ENCODE measurements around the gene ZNF688. TPM values are rescaled to one million over a fixed set of nuclear protein-coding genes. Genes with fewer than 3 reads are reported as not detected.

ZNF688 gene
- total and polyA plus RNA-seq, 2 of the 13 experiments (the other 11 are each of a cell fraction or from before 2014, with no cell fraction given), result 2.4 to 5.4 TPM

DNA sequence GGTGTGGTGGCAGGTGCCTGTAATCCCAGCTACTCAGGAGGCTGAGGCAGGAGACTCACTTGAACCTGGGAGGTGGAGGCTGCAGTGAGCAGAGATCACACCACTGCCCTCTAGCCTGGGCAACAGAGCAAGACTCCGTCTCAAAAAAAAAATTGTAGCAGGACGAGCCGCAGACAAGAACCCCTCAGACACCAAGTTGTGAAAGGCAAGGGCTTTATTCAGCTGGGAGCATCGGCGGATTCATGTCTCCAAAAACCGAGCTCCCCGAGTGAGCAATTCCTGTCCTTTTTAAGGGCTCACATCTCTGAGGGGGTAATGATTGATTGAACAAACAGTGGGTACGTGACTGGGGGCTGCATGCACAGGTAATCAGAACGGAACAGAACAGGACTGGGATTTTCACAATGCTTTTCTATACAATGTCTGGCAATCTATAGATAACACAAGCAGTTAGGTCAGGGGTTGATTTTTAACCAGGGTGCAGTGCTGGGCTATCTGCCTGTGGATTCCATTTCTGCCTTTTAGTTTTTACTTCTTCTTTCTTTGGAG lies 30.5 kb downstream of the ZNF688 start (continued):
- TF ChIP-seq ZNF317 (CRISPR knock-in tag; IDR thresholded peaks at IDR 0.05) (peak; percentile 67; the same call in 1 of the 2 replicates), ZBTB7B (CRISPR knock-in tag; IDR thresholded peaks at IDR 0.05) (peak; percentile 90), GATAD2A (CRISPR knock-in tag; IDR thresholded peaks at IDR 0.05) (peak; percentile 68), ZMYM4 (CRISPR knock-in tag; IDR thresholded peaks at IDR 0.05) (peak; percentile 54; the same call in 1 of the 2 replicates), ZNF605 (CRISPR knock-in tag; IDR thresholded peaks at IDR 0.05) (peak; percentile 34; the same call in 1 of the 2 replicates), HMG20B (CRISPR knock-in tag; conservative IDR thresholded peaks at IDR 0.05) (peak; percentile 60; the same call in 1 of the 2 replicates), ZNF510 (CRISPR knock-in tag; IDR thresholded peaks at IDR 0.05; ENCODE audit: low read depth) (0 out of 2 replicates have a peak, but pooled peaks have one; percentile 18), POLR2A (IDR thresholded peaks at IDR 0.05; ENCODE audit: insufficient read depth in 1 of 2, low read depth in 2 of 2, low read length in 2 of 2) (peak in 1 of 2 experiments; percentile 52; a peak in 2 of 4 replicates), PRMT3 (CRISPR knock-in tag; IDR thresholded peaks at IDR 0.05; ENCODE audit: borderline replicate concordance, low read depth) (0 out of 2 replicates have a peak, but pooled peaks have one; percentile 37), ZNF121 (CRISPR knock-in tag; IDR thresholded peaks at IDR 0.05) (peak; percentile 99), TCF7 (IDR thresholded peaks at IDR 0.05; ENCODE audit: low read depth) (peak; percentile 55; the same call in 1 of the 2 replicates)
- TF ChIP-seq, protein P1, sequence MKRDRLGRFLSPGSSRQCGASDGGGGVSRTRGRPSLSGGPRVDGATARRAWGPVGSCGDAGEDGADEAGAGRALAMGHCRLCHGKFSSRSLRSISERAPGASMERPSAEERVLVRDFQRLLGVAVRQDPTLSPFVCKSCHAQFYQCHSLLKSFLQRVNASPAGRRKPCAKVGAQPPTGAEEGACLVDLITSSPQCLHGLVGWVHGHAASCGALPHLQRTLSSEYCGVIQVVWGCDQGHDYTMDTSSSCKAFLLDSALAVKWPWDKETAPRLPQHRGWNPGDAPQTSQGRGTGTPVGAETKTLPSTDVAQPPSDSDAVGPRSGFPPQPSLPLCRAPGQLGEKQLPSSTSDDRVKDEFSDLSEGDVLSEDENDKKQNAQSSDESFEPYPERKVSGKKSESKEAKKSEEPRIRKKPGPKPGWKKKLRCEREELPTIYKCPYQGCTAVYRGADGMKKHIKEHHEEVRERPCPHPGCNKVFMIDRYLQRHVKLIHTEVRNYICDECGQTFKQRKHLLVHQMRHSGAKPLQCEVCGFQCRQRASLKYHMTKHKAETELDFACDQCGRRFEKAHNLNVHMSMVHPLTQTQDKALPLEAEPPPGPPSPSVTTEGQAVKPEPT (CRISPR knock-in tag; IDR thresholded peaks at IDR 0.05; ENCODE audit: low read depth), result peak; percentile 27; the same call in 1 of the 2 replicates
- TF ChIP-seq, protein P2, sequence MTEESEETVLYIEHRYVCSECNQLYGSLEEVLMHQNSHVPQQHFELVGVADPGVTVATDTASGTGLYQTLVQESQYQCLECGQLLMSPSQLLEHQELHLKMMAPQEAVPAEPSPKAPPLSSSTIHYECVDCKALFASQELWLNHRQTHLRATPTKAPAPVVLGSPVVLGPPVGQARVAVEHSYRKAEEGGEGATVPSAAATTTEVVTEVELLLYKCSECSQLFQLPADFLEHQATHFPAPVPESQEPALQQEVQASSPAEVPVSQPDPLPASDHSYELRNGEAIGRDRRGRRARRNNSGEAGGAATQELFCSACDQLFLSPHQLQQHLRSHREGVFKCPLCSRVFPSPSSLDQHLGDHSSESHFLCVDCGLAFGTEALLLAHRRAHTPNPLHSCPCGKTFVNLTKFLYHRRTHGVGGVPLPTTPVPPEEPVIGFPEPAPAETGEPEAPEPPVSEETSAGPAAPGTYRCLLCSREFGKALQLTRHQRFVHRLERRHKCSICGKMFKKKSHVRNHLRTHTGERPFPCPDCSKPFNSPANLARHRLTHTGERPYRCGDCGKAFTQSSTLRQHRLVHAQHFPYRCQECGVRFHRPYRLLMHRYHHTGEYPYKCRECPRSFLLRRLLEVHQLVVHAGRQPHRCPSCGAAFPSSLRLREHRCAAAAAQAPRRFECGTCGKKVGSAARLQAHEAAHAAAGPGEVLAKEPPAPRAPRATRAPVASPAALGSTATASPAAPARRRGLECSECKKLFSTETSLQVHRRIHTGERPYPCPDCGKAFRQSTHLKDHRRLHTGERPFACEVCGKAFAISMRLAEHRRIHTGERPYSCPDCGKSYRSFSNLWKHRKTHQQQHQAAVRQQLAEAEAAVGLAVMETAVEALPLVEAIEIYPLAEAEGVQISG (CRISPR knock-in tag; IDR thresholded peaks at IDR 0.05), result peak; percentile 59; the same call in 1 of the 2 replicates
- TF ChIP-seq, protein P3, sequence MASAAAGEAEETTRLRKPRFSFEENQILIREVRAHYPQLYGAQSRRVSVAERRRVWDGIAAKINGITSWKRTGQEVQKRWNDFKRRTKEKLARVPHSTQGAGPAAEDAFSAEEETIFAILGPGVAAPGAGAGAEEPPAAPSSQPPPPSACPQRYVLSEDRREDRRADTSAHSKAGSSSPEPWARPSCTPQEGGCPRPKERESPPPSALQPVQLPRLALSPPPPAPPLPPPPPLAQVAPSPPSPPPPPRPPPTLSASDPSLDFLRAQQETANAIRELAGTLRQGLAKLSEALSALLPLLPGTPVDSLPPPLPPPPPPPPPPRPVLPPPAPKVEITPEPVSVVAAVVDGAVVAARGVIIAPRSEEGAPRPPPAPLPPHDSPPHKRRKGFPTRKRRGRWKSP (CRISPR knock-in tag; IDR thresholded peaks at IDR 0.05), result 0 out of 2 replicates have a peak, but pooled peaks have one; percentile 54
- TF ChIP-seq, protein P4, sequence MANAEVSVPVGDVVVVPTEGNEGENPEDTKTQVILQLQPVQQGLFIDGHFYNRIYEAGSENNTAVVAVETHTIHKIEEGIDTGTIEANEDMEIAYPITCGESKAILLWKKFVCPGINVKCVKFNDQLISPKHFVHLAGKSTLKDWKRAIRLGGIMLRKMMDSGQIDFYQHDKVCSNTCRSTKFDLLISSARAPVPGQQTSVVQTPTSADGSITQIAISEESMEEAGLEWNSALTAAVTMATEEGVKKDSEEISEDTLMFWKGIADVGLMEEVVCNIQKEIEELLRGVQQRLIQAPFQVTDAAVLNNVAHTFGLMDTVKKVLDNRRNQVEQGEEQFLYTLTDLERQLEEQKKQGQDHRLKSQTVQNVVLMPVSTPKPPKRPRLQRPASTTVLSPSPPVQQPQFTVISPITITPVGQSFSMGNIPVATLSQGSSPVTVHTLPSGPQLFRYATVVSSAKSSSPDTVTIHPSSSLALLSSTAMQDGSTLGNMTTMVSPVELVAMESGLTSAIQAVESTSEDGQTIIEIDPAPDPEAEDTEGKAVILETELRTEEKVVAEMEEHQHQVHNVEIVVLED (CRISPR knock-in tag; IDR thresholded peaks at IDR 0.05; ENCODE audit: borderline replicate concordance), result peak; percentile 44; the same call in 1 of the 2 replicates
- TF ChIP-seq, protein P5, sequence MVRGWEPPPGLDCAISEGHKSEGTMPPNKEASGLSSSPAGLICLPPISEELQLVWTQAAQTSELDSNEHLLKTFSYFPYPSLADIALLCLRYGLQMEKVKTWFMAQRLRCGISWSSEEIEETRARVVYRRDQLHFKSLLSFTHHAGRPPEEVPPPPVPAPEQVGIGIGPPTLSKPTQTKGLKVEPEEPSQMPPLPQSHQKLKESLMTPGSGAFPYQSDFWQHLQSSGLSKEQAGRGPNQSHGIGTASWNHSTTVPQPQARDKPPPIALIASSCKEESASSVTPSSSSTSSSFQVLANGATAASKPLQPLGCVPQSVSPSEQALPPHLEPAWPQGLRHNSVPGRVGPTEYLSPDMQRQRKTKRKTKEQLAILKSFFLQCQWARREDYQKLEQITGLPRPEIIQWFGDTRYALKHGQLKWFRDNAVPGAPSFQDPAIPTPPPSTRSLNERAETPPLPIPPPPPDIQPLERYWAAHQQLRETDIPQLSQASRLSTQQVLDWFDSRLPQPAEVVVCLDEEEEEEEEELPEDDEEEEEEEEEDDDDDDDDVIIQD (CRISPR knock-in tag; IDR thresholded peaks at IDR 0.05; ENCODE audit: low read depth), result peak; percentile 22; the same call in 1 of the 2 replicates
- TF ChIP-seq, protein P6, sequence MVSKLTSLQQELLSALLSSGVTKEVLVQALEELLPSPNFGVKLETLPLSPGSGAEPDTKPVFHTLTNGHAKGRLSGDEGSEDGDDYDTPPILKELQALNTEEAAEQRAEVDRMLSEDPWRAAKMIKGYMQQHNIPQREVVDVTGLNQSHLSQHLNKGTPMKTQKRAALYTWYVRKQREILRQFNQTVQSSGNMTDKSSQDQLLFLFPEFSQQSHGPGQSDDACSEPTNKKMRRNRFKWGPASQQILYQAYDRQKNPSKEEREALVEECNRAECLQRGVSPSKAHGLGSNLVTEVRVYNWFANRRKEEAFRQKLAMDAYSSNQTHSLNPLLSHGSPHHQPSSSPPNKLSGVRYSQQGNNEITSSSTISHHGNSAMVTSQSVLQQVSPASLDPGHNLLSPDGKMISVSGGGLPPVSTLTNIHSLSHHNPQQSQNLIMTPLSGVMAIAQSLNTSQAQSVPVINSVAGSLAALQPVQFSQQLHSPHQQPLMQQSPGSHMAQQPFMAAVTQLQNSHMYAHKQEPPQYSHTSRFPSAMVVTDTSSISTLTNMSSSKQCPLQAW (CRISPR knock-in tag; IDR thresholded peaks at IDR 0.05), result peak; percentile 97

All from HepG2 (cell line).